ENCODE measurements around the gene C12orf56.

GRCh38 chr12:64286521-64286920 lies 104.0 kb downstream of the C12orf56 start:
- no peak for TF ChIP-seq CTCF (IDR thresholded peaks at IDR 0.05)
- TF ChIP-seq POLR2AphosphoS5 (IDR thresholded peaks at IDR 0.05): no peak
- TF ChIP-seq EP300 (IDR thresholded peaks at IDR 0.05): no peak

Data from stomach (tissue), 4 donors.